ENCODE results near the gene TPI1.

GRCh38 chr12:6863586-6864321 lies 3.6 kb upstream of the TPI1 start:
- no peak for TF ChIP-seq CTCF (conservative IDR thresholded peaks at IDR 0.05 in 1 of 2, IDR thresholded peaks at IDR 0.05 in 1 of 2; ENCODE audit: extremely low read depth in 1 of 2, insufficient read depth in 1 of 2, low read depth in 1 of 2, low read length in 2 of 2)
- TF ChIP-seq EZH2 (IDR thresholded peaks at IDR 0.05; ENCODE audit: borderline replicate concordance, low read length) = no peak

Measured in mammary epithelial cell (primary cell).